PC-9 (cell line): ENCODE results near the gene PFKFB3.

Experiments
- CTCF ChIP-seq: fragments of 200-600 bp; sonication (generic); conservative IDR thresholded peaks from 2 replicates; pipeline ENCODE4 v1.6.1; 2017; ENCODE audit warnings: mixed run types, antibody characterized with exemption, mild to moderate bottlenecking, moderate library complexity
- EZH2 ChIP-seq: fragments of 200-600 bp; sonication (generic); IDR thresholded peaks from 2 replicates; pipeline ENCODE4 v1.8.0; 2017; ENCODE audit warnings: antibody characterized with exemption, low read depth

GRCh38 chr10:6279540-6280267 is 77.0 kb downstream of the PFKFB3 start:
- TF ChIP-seq CTCF, result no peak
- no peak for TF ChIP-seq EZH2
